Parathyroid adenoma (tissue), 2 donors: ENCODE measurements around the gene ARHGAP45.

Experiments
- H2AFZ ChIP-seq: fragments of 300-600 bp; sonication (generic); one replicate; pipeline ENCODE4 v1.7.0; 2017; ENCODE audit warnings: antibody characterized with exemption, mild to moderate bottlenecking
- H3K27ac ChIP-seq: fragments of 300-600 bp; sonication (generic); one replicate; pipeline ENCODE4 v1.7.0; 2017
- H3K27me3 ChIP-seq: fragments of 300-600 bp; sonication (generic); one replicate; pipeline ENCODE4 v1.7.0; 2017; ENCODE audit warnings: low read length; ENCODE audit not compliant: control insufficient read depth, insufficient read depth
- H3K36me3 ChIP-seq: fragments of 300-600 bp; sonication (generic); one replicate; pipeline ENCODE4 v1.7.0; 2017; ENCODE audit warnings: low read length; ENCODE audit not compliant: control insufficient read depth, insufficient read depth
- H3K4me1 ChIP-seq: fragments of 300-600 bp; sonication (generic); one replicate; pipeline ENCODE4 v1.7.0; 2017; ENCODE audit warnings: control low read depth
- H3K4me2 ChIP-seq: fragments of 300-600 bp; sonication (generic); one replicate; pipeline ENCODE4 v1.7.0; 2017; ENCODE audit warnings: low read length
- H3K4me3 ChIP-seq: fragments of 300-600 bp; sonication (generic); one replicate; pipeline ENCODE4 v1.7.0; 2017; ENCODE audit warnings: low read depth, low read length
- H3K79me2 ChIP-seq: fragments of 300-600 bp; sonication (generic); one replicate; pipeline ENCODE4 v1.7.0; 2017; ENCODE audit warnings: control low read depth
- H3K9ac ChIP-seq: fragments of 300-600 bp; sonication (generic); one replicate; pipeline ENCODE4 v1.7.0; 2017; ENCODE audit warnings: mild to moderate bottlenecking
- H3K9me3 ChIP-seq: fragments of 300-600 bp; sonication (generic); one replicate; pipeline ENCODE4 v1.7.0; 2017; ENCODE audit warnings: low read length; ENCODE audit not compliant: control insufficient read depth
- TF ChIP-seq, protein P1 (sequence below): fragments of 300-600 bp; sonication (generic); IDR thresholded peaks from one replicate; pipeline ENCODE4 v1.7.0; 2017; ENCODE audit warnings: antibody characterized with exemption, mild to moderate bottlenecking
- donor health status: primary hyperparathyroidism.

Gene ARHGAP45

DNA sequence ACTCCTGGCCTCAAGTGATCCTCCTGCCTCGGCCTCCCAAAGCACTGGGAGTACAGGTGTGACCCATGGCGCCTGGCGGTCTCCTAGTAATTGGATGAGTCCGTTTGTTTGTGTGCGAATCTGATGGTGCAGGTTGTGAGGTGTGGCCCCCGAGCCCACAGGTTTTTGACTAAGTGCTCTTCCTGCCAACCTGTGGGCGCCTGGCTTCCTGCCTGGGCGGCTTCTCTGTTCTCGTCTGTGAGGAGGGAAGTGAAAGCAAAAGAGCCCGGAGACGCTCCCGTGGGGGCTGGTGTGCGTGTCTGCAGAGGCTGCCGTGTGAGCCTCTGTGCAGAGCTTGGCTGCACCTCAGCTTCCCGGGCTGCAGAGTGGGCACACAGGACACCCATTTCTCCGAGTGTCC is 10.0 kb downstream of the ARHGAP45 start:
- no peaks in the 10 kb centered on the region for H3K36me3 ChIP-seq
- no peaks in the 10 kb centered on the region for H3K9me3 ChIP-seq
- H3K9ac ChIP-seq, result no peak overlapping the region
- H3K27me3 ChIP-seq, result no peaks in the 10 kb centered on the region
- H3K4me3 ChIP-seq, result no peak overlapping the region
- no peak overlapping the region for H3K27ac ChIP-seq
- H2AFZ ChIP-seq, result no peak overlapping the region
- H3K4me1 ChIP-seq, result no peaks in the 10 kb centered on the region
- no peaks in the 10 kb centered on the region for H3K79me2 ChIP-seq
- TF ChIP-seq, protein P1, sequence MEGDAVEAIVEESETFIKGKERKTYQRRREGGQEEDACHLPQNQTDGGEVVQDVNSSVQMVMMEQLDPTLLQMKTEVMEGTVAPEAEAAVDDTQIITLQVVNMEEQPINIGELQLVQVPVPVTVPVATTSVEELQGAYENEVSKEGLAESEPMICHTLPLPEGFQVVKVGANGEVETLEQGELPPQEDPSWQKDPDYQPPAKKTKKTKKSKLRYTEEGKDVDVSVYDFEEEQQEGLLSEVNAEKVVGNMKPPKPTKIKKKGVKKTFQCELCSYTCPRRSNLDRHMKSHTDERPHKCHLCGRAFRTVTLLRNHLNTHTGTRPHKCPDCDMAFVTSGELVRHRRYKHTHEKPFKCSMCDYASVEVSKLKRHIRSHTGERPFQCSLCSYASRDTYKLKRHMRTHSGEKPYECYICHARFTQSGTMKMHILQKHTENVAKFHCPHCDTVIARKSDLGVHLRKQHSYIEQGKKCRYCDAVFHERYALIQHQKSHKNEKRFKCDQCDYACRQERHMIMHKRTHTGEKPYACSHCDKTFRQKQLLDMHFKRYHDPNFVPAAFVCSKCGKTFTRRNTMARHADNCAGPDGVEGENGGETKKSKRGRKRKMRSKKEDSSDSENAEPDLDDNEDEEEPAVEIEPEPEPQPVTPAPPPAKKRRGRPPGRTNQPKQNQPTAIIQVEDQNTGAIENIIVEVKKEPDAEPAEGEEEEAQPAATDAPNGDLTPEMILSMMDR, result no peak
- no peak overlapping the region for H3K4me2 ChIP-seq

DNA sequence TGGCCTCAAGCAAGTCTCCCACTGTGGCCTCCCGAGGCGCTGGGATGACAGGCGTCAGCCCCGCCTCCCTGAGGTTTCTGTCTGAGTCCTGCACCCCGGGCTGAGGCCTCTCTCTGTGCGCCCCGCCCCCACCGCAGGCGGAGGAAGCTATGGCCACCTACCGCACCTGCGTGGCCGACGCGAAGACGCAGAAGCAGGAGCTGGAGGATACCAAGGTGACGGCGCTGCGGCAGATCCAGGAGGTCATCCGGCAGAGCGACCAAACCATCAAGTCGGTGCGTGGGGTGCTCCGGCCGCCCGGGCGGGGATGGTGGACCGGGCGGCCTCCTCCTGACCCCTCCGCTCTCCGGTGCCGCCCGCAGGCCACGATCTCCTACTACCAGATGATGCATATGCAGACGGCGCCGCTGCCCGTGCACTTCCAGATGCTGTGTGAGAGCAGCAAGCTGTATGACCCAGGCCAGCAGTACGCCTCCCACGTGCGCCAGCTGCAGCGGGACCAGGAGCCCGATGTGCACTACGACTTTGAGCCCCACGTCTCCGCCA is 12.7 kb downstream of the ARHGAP45 start:
- no peak overlapping the region for H3K4me3 ChIP-seq
- H2AFZ ChIP-seq, result no peak overlapping the region
- H3K79me2 ChIP-seq, result no peaks in the 10 kb centered on the region
- H3K4me1 ChIP-seq, result no peaks in the 10 kb centered on the region
- no peak overlapping the region for H3K27ac ChIP-seq
- TF ChIP-seq, protein P1, result no peak
- no peak overlapping the region for H3K9ac ChIP-seq
- no peak overlapping the region for H3K4me2 ChIP-seq
- no peaks in the 10 kb centered on the region for H3K36me3 ChIP-seq
- H3K27me3 ChIP-seq, result no peaks in the 10 kb centered on the region
- H3K9me3 ChIP-seq, result no peaks in the 10 kb centered on the region

DNA sequence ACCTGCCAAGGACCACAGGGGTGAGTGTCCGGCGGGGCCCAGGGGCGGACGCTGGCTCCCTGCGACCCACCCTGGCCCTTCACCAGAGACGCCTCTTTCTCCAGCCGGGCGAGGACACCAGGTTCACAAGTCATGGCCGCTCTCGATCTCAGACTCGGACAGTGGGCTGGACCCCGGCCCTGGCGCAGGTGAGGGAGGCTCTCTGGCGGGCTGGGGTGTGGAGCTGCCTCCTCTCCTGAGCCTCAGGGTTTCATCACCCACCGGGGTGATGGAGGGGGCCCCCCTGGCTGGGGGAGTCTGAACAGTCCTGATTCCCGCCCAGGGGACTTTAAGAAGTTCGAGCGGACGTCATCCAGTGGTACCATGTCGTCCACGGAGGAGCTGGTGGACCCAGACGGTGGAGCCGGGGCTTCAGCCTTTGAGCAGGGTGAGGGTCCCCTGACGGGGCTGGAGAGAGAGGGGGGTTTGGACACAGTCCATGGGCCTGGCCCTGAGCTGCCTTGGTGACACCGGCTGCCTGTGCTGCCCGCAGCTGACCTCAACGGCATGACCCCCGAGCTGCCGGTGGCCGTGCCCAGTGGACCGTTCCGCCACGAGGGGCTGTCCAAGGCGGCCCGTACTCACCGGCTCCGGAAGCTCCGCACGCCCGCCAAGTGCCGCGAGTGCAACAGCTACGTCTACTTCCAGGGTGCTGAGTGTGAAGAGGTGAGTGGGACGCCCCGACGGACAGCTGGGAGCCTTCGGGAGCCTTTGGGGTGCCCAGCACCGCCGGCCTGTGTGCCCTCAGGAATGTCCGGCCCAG is 13.6 kb downstream of the ARHGAP45 start:
- Histone ChIP-seq H3K4me2 (no peak overlapping the region), H3K9ac (no peak overlapping the region), H3K4me3 (no peak overlapping the region), H3K9me3 (no peaks in the 10 kb centered on the region), H2AFZ (no peak overlapping the region), H3K27ac (no peak overlapping the region), H3K4me1 (no peaks in the 10 kb centered on the region), H3K36me3 (no peaks in the 10 kb centered on the region), H3K79me2 (no peaks in the 10 kb centered on the region), H3K27me3 (no peaks in the 10 kb centered on the region)
- TF ChIP-seq, protein P1, result no peak

DNA sequence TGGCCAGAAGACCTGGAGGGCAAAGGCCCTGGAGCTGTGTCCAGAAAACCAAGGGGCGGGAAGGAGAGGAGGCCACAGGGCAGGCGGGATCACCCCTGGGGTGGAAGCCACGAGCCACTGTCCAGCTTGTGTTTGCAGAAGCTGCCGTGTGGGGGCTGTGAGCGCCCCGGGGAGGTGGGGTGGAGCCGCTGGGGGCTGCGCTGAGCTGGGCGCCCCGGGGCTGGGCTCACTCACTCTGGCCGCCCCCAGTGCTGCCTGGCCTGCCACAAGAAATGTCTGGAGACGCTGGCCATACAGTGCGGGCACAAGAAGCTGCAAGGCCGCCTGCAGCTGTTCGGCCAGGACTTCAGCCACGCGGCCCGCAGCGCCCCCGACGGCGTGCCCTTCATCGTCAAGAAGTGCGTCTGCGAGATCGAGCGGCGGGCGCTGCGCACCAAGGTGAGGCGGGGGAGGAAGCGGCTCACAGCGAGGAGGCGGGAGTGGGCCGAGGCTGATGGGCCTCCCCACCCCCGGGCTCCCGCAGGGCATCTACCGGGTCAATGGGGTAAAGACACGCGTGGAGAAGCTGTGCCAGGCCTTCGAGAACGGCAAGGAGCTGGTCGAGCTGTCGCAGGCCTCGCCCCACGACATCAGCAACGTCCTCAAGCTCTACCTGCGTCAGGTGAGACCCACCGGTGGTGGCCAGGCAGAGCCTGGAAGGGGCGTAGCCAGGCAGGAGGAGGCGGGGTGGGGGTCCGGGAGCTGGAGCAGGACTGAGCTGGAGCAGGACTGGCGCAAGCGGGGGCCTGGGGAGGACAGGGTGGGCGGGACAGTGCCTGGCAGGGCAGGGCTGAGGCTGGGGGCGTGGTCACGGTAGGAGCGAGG is 14.6 kb downstream of the ARHGAP45 start:
- TF ChIP-seq, protein P1, result no peak
- Histone ChIP-seq H3K27ac (no peak overlapping the region), H3K4me2 (peak overlapping the region; percentile 60), H3K4me1 (no peaks in the 10 kb centered on the region), H3K36me3 (no peaks in the 10 kb centered on the region), H3K27me3 (no peaks in the 10 kb centered on the region), H3K4me3 (peak overlapping the region; percentile 42), H2AFZ (no peak overlapping the region), H3K79me2 (no peaks in the 10 kb centered on the region), H3K9ac (no peak overlapping the region), H3K9me3 (no peaks in the 10 kb centered on the region)
